ENCODE measurements around the gene TMPRSS9.

Gene TMPRSS9

DNA sequence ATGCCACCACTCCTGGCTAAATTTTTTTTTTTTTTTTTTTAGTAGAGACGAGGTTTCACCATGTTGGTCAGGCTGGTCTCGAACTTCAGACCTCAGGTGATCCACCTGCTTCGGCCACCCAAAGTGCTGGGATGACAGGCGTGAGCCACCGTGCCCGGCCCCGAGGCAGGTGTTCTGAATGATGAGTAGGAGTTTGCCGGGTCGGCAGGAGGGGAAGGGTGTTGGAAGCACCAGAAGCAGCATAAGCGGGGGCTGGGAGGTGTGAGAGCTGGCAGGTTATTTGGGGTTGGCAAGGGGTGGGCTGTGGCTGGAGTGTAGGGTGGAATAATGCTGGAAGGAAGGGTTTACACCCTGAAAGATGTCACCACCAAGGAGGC, 29.8 kb upstream of the TMPRSS9 start:
- DNase-seq: no peak

DNA sequence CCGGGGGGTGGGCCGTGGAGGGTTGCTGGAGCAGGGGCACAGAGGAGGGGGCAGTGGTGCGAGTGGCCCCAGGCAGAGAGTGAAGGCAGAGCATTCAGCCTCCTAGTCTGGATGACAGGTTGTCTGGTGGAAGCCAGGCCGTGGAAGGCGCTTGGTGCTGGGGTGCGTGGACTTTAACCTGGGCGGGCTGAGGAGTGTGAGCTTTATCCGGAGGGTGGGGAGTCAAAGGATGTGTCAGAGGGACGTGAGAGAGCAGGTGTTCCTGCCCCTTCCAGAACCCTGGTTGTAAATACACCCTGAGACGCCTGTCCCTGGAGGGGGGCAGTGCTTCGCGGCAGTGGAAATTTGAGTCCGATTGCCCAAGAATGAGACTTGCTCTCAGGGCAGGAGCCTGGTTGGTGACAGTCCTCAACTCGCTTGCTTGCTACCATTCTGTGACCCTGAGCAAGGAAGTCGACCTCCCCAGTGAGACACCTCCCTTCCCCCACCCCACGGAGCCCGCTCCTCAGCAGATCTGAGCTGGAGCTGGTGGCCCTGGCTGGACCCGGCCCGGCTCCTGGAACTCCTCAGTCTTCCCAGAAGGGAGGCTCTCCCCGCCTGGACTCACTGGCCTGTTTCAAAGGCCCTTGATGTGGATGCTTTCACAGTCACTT, 29.3 kb upstream of the TMPRSS9 start:
- DNase-seq: no peak

DNA sequence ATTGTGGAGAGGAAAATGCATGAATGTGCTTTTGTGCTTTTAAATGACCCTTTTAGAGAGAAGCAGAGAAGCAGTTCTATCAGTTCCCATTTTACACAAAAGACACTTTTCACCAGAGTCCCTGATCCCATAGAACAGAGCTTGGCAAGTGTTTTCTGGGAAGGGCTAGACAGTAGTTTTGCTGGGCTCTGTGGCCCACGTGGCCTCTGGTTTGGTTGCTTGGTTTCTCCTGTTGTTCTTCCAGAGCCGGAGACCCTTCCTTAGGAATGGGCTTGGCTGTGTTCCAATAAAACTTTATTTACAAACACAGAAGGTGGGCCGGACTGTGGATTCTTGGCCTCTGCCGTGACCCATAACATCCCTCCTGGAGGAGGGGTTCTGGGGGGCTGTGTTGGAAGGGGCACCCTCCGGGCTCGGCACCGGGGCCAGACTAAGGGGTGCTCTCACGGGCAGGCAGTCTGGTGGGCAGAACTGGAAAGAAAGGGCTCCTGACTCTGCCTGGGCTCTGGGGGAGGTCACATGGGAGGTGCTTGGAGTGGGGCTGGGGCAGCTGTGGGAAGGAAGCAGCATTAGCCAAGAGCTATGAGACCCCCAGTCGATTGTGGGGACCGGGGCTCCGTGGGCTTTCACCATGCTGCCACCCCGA, 28.3 kb upstream of the TMPRSS9 start:
- no peak for DNase-seq

DNA sequence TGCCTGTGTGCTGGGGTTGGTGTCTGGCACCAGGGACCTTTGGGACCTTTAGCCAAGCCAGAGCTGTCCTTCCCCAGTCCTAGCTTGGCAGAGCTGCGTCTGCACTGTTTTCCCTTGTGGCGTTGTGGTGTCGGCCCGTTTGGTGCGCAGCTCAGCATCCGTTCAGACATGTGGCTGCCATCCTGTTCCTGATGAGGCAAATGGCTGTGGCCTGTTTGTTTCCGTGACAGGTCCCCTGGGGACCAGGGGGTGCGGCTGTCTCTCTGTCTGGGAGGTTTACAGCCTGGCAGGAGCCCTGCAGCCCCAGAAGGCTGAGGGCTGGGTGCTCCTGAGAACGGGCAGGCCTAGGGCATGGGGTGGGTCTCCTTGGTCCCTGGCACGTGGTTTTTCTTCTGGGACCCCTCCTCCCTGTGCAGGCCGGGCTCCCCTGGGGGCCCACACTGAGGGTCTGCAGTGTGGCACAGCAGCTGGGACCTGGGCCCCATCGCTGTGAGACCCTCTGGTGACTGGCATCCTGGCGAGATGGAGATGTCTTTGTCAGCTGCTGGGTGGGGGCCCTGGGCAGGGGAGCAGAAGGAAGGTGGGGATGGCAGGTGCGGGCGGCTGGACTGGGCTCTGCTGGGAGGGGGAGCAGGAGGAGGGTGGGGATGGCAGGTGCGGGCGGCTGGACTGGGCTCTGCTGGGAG, 27.6 kb upstream of the TMPRSS9 start:
- DNase-seq: no peak

DNA sequence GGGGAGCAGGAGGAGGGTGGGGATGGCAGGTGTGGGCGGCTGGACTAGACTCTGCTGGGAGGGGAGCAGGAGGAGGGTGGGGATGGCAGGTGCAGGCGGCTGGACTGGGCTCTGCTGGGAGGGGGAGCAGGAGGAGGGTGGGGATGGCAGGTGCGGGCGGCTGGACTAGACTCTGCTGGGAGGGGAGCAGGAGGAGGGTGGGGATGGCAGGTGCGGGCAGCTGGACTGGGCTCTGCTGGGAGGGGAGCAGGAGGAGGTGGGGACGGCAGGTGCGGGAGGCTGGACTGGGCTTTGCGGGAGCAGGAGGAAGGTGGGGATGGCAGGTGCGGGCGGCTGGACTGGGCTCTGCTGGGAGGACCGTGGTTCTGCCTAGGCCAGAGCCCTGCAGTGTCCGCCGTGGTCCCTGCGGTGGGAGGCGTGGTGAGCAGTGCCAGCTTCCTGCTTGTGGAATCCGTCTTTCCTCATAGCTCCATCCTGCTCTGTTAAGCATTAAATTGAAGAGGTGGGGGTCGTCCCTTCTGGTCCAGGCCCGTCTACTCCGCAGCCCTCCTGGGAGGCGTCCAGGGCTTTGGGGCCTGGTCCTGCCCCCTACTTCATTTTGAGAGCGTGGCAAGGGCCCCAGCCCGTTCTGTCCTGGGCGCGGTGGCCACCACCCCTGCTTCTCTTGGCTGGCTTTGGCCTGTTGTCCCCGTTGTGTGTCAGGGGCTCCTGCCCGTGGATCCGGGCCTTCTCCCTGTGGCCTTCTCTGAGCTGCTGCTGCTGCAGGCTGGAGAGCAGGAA, 26.8 kb upstream of the TMPRSS9 start:
- peak; percentile 49 for DNase-seq

DNA sequence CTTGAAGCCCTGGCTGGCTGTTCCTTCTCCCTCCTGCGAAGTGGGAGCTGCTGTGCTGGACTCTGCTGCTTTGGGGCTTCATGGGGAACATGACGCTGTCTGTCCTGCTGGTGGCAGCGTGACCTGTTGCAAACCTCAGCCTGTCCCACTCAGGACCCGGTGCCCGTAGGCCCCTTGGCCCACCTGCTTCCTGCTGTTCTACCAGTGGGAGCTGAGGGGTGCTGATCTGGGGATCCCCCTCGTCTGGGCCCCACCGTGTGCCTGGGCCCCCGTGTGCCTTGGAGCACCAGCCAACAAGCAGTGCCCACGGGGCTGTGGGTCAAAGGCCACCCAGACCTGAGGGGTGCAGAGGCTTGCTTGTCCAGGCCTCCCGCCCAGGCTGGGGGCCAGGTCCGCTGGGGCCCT, 26.3 kb upstream of the TMPRSS9 start:
- DNase-seq: no peak

DNA sequence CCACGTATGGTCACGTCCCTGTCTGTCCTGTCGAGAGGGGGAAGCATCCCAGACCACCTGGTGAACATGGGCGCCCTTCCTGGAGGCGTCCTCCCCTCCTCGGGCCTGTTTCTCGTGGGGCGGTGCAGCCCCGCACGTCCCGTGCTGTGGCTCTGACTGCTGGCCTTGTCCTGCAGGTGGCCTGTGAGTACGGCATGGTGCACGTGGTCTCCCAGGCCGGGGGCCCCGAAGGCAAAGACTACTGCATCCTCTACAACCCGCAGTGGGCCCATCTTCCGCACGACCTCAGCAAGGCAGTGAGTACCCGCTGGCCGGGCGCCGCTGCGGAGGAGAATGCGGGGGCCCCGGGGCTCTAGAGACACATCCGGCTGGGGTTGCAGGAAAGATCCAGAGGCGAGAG, 25.6 kb upstream of the TMPRSS9 start:
- DNase-seq: no peak

DNA sequence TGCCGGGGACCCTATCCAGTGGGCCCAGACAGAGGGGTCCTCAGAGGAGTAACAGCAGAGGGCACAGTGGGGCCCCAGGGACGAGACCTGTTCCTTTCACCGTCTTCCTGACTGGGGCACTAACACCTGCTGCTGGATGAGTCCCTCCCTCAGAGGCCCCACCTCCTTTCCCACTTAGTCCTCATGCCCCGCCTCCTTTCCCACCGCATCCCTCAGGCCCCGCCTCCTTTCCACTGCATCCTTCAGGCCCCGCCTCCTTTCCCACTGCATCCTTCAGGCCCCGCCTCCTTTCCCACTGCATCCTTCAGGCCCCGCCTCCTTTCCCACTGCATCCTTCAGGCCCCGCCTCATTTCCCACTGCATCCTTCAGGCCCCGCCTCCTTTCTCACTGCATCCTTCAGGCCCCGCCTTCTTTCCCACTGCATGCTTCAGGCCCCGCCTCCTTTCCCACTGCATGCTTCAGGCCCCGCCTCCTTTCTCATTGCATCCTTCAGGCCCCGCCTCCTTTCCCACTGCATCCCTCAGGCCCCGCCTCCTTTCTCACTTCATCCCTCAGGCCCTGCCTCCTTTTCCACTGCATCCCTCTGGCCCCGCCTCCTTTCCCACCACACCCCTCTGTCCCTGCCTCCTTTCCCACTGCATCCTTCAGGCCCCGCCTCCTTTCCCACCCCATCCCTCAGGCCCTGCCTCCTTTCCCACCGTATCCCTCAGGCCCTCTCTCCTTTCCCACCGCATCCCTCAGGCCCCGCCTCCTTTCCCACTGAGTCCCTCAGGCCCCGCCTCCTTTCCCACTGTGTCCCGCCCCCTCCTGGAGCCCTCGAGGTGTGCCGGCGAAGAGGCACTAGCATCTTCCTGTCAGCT, 24.8 kb upstream of the TMPRSS9 start:
- no peak for DNase-seq

DNA sequence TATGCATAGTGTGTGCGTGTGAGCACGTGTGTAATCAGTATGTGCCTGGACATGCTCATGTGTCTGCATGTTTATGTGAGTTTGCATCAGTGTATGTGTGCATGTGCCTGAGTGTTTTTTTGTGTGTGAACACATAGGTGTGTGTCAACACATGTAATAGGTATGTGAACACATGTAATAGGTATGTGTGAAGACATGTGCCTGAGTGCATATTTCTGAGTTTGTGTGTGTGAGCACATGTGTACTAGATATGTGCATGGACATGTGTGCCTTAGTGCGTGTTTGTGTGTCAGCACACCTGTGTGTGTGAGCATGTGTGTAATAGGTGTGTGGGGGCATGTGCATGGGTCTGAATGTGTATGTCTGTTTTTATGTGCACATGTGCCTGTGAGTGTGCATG, 24.2 kb upstream of the TMPRSS9 start:
- no peak for DNase-seq

DNA sequence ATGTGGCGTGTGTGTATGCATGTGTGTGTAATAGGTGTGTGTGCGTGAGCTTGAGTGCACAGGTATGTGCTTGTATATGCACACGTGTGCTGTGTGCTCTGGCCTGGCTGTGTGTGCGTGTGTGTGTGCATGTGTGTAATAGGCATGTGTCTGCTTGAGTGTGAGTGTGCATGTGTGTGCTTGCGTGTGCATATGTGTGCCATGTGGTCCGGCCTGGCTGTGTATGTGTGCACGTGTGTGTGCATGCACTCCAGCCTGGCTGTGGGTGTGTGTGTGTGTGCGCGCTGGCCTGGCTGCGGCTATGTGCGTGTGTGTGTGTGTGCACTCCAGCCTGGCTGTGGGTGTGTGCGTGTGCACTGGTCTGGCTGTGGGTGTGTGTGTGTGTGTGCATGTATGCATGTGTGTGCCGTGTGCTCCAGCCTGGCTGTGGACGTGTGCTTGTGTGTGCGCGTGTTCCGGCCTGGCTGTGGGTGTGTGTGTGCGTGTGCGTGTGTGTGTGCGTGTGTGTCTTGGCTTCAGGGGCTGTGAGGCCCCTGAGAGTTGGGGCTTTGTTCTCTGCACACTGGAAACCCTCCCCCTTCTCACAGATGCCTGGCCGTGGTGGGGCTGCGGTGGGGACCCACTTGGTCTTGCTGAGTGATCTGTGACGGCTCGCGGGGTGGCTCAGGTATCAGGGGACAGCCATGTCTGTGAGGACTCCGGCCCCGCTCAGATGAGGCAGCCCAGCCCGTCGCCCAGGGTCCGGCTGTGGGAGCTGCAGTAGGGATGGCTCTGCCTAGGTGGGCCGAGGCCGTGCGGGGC, 23.3 kb upstream of the TMPRSS9 start:
- DNase-seq: no peak

DNA sequence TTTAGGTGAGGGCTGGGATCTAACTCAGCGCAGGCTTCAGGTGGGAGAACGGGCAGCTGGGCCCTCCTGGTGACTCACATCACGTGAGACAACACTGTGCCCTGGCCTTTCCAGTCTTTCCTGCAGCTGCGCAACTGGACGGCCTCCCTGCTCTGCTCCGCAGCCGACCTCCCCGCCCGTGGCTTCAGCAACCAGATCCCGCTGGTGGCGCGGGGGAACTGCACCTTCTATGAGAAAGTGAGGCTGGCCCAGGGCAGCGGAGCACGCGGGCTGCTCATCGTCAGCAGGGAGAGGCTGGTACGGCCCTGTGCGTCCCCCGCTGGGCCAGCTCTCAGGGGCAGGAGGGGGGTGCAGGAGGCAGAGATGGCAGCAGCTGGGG, 22.7 kb upstream of the TMPRSS9 start:
- DNase-seq: no peak

DNA sequence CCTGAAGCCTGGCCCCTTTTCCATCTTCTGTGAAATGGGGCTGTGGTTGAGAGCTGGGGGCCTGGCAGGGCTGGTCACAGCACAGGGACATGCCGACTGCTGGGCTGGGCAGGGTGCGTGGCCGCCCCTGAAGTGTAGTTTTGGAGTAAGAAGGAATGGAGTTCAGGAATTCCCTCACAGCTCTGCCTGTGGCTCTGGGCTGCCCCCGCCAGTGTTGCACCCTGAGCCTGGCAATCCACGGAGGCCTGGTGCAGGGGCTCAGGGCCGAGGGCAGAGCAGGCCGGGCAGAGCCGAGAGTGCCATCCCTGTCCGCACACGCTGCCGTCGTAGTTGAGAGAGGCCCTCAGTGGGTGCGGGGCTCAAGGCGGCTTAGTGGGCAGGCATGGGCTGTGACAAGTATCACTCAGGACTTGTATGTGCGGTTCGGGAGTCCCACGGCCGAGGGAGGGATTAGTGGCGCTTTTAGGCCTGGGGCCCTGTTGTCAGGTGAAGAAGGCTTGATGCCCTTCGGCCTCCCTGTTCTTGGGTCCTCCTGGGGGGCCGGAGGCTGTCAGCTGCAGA, 21.9 kb upstream of the TMPRSS9 start:
- DNase-seq: no peak

DNA sequence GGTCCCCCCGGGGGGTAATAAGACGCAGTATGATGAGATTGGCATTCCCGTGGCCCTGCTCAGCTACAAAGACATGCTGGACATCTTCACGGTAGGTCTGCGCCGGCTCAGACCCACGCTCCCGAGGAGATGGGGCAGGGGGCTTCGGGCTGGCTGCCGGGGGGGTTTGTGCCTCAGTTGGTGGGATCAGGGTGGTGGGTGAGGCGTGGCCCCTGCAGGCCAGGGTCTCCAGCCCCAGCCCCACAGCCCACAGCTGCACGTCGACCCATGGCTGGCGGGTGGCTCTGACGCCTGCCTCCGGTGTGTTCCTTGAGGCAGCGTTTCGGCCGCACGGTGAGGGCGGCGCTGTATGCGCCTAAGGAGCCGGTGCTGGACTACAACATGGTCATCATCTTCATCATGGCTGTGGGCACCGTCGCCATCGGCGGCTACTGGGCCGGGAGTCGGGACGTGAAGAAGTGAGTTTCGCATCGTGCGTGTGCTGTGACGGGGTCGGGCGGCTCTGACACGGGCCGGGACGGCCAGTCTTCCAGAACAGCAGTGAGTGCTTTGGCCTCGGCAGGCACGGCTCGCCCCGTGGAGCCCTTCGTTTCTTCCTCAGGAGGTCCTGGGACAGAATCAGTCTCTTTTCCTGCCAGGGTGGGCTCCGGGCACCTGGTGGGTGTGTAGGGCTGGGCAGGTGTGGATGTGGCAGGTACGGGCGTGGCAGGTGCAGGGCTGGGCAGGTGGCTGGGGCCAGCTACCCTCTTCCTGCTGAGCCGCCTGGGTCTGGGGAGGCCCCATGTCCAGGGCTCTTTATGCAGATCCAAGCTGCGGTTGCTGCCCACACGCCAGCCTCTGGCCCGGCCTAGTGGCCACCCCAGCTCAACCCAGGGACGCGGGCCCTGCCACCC, 21.1 kb upstream of the TMPRSS9 start:
- no peak for DNase-seq

DNA sequence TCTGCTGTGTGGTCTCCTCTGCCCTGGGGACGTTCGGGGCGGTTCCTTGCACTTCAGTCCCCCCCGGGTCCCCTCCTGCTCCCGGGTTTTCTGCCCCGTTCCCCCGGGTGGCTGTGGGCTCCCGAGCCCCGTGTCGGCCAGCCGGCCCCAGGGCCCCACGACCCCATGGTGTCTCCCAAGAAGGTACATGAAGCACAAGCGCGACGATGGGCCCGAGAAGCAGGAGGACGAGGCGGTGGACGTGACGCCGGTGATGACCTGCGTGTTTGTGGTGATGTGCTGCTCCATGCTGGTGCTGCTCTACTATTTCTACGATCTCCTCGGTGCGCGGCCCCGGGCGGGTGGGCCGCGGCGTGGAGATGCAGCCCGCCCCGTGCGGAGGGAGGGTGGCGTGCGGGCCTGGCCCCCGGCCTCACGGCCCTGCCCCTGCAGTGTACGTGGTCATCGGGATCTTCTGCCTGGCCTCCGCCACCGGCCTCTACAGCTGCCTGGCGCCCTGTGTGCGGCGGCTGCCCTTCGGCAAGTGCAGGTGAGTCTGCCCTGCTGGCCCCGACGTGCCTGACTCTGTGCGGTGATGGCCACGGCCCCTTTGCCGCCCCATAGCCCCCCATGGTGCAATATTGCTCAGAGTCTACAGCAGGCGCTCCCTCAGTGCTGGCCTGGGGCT, 20.3 kb upstream of the TMPRSS9 start:
- DNase-seq: no peak

DNA sequence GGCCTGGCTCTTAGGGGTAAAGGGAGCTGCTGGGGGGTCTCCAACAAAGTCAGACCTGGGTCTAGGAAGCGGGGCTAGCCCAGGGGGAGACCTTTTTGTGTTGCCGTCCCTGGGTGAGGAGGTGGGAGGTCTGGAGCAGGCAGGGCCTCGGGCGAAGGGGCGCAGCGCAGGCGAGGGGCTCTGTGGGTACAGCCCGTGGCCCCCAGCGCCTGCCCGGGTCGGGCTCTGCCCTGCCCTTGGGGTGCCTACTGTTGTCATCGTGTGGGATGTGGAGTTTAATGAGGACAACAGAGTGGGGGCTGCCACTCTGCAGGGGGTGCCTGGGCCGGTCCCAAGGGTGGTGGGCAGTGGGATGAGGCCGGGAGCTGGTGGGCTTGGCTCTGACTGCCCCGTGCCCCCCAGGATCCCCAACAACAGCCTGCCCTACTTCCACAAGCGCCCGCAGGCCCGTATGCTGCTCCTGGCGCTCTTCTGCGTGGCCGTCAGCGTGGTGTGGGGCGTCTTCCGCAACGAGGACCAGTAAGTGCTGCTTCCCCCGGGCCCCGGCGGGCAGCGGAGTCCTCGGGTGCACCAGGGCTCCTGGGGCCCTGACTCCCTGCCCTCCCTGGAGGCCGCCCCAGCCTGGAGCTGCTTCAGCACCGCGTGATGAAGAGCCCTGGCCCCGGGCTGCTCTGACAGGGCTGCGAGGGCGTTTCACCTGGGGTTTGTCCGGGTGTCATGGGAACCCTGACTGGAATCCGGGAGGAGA, 19.4 kb upstream of the TMPRSS9 start:
- DNase-seq: no peak

DNA sequence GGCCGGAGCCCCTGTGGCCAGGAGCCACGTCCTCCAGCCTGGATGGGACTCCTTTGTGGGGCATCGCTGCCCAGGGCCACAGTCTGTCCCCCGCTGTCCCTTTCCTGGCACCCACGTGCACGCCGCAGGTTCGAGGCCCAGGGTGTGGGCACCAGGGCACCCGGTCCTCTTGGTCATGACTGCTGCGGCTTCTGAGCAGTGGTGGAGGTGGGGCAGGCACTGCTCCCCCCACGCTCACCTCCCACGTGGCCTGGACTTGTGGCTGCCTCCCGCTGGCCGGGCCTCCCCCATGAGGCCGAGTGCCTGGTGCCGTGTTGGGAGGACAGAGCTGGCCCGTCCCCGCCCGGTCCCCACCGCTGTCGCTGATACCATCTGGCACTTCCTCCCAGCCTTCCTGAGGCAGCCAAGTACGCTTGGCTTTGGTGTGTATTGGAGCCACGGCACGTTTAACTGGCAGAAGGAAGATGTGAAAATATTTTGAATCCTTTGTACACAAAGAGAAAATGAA, 18.8 kb upstream of the TMPRSS9 start:
- no peak for DNase-seq

DNA sequence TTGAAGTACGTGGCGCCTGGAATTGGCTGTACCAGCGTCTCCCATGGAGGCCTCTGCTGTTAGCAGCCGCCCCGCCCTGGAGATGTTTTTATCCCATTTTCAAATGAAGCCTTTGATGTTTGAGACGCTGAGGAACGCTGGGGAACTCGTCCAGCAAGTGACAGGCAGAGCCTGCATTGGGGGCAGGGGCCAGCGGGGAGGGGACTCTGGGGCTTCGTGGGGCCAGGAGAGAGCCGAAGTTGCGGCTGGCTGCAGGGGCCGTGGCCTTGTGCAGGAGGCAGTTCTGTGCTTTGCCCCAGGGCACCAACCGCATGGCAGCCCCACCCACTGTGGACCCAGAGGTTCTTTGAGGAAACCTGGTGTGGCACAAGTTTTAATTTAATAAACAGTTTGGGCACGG, 18.1 kb upstream of the TMPRSS9 start:
- DNase-seq: no peak

DNA sequence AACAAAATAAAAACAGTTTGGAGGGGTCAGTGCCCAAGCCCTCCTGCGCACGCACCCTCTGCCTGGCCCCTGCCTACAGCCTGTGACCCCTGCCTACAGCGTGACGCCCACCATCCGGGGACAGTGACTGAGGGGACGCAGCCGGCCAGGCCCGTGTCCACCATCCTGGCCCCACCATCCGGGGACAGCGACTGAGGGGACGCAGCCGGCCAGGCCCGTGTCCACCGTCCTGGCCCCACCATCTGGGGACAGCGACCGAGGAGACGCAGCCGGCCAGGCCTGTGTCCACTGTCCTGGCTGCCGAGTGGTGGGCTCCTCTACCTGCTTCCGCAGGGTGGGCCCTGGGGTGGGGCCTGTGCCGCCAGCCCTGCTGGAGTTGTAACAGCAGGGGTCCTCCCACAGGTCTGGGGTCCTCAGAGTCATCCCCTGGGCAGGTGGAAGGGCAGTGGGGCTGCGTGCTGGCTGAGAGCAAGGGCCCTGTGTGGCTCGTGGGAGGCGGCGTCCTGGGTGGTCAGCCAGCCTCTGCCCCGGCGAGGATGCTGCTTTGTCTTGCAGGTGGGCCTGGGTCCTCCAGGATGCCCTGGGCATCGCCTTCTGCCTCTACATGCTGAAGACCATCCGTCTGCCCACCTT, 17.3 kb upstream of the TMPRSS9 start:
- no peak for DNase-seq
